ENCODE results near the gene SLC25A22.

SLC25A22 gene

GRCh38 chr11:798093-798713, at the start of gene SLC25A22:
Gene SLC25A22, minus strand, starts transcription at chr11:798281. Its CDS starts 3,275 bp downstream, at chr11:795006.
- DNase-seq (ENCODE audit: low spot score), result peak; percentile 82

- DNase-seq (ENCODE audit: low spot score), result no peak
Observed at GRCh38 chr11:847876-848275, 49.8 kb upstream of the SLC25A22 start.

GRCh38 chr11:846496-847098, 48.5 kb upstream of the SLC25A22 start:
- DNase-seq (ENCODE audit: low spot score), result no peak

GRCh38 chr11:845872-846495, 47.9 kb upstream of the SLC25A22 start:
- no peak for DNase-seq (ENCODE audit: low spot score)

- no peak for DNase-seq (ENCODE audit: low spot score)
Observed at GRCh38 chr11:844693-845644, 46.9 kb upstream of the SLC25A22 start.

- peak; percentile 88 for DNase-seq (ENCODE audit: low spot score)
Observed at GRCh38 chr11:843818-844692, 46.0 kb upstream of the SLC25A22 start.

- no peak for DNase-seq (ENCODE audit: low spot score)
Observed at GRCh38 chr11:843086-843734, 45.1 kb upstream of the SLC25A22 start.

- peak; percentile 81 for DNase-seq (ENCODE audit: low spot score)
Observed at GRCh38 chr11:842370-843002, 44.4 kb upstream of the SLC25A22 start, which contains the start of the genes POLR2L and TSPAN4. Gene POLR2L, minus strand, starts transcription at chr11:842529. Its CDS starts 21 bp downstream, at chr11:842508. Gene TSPAN4, plus strand, starts transcription at chr11:842852. Its CDS starts 7,453 bp downstream, at chr11:850305.

- no peak for DNase-seq (ENCODE audit: low spot score)
Observed at GRCh38 chr11:841981-842369, 43.9 kb upstream of the SLC25A22 start.

- no peak for DNase-seq (ENCODE audit: low spot score)
Observed at GRCh38 chr11:839875-840617, 42.0 kb upstream of the SLC25A22 start.

- DNase-seq (ENCODE audit: low spot score), result no peak
Observed at GRCh38 chr11:839280-839623, 41.2 kb upstream of the SLC25A22 start.

GRCh38 chr11:838441-839279, 40.6 kb upstream of the SLC25A22 start:
- no peak for DNase-seq (ENCODE audit: low spot score)

- no peak for DNase-seq (ENCODE audit: low spot score)
Observed at GRCh38 chr11:837990-838307, 39.9 kb upstream of the SLC25A22 start.

GRCh38 chr11:837189-837989, 39.3 kb upstream of the SLC25A22 start:
- no peak for DNase-seq (ENCODE audit: low spot score)

GRCh38 chr11:836700-837099, 38.6 kb upstream of the SLC25A22 start:
- DNase-seq (ENCODE audit: low spot score), result no peak

GRCh38 chr11:836274-836673, 38.2 kb upstream of the SLC25A22 start:
- no peak for DNase-seq (ENCODE audit: low spot score)

GRCh38 chr11:834371-835316, 36.6 kb upstream of the SLC25A22 start:
- peak; percentile 87 for DNase-seq (ENCODE audit: low spot score)

Measured in kidney capillary endothelial cell (primary cell).